Epithelial cell of esophagus (primary cell): Measurements from ENCODE around the gene GNAQ.

Source experiments
- DNase-seq: peaks from one replicate; pipeline ENCODE4 v3.0.0; 2010; ENCODE audit warnings: low read depth
- H3K4me3 ChIP-seq: 2 replicates; pipeline ENCODE4 v1.5.1; 2011; ENCODE audit warnings: mild to moderate bottlenecking, low read length, control low read depth
- CTCF ChIP-seq: IDR thresholded peaks from 2 replicates; pipeline ENCODE4 v1.5.1; 2011; ENCODE audit warnings: low read depth, mild to moderate bottlenecking, low read length, control low read depth, inconsistent platforms; ENCODE audit not compliant: insufficient read depth; ENCODE audit errors: missing control alignments

Gene GNAQ

GRCh38 chr9:77877976-77878375 is 153.6 kb downstream of the GNAQ start:
- no peak overlapping the region for H3K4me3 ChIP-seq
- no peak for DNase-seq
- no peak for TF ChIP-seq CTCF

- no peak for TF ChIP-seq CTCF
- H3K4me3 ChIP-seq, result no peak overlapping the region
- DNase-seq, result no peak
Observed at GRCh38 chr9:77876590-77876989, 155.0 kb downstream of the GNAQ start.

GRCh38 chr9:77876091-77876490 is 155.5 kb downstream of the GNAQ start:
- TF ChIP-seq CTCF, result no peak
- DNase-seq, result no peak
- no peak overlapping the region for H3K4me3 ChIP-seq

- no peak overlapping the region for H3K4me3 ChIP-seq
- DNase-seq, result no peak
- no peak for TF ChIP-seq CTCF
Observed at GRCh38 chr9:77872863-77873262, 158.7 kb downstream of the GNAQ start.

GRCh38 chr9:77872177-77872576 is 159.4 kb downstream of the GNAQ start:
- no peak overlapping the region for H3K4me3 ChIP-seq
- no peak for TF ChIP-seq CTCF
- no peak for DNase-seq

- no peak for DNase-seq
- no peak overlapping the region for H3K4me3 ChIP-seq
- no peak for TF ChIP-seq CTCF
Observed at GRCh38 chr9:77871483-77871882, 160.1 kb downstream of the GNAQ start.

GRCh38 chr9:77866878-77867277 is 164.7 kb downstream of the GNAQ start:
- no peak overlapping the region for H3K4me3 ChIP-seq
- TF ChIP-seq CTCF, result no peak
- DNase-seq, result no peak
